Fibroblast of peridontal ligament (primary cell): ENCODE data around the gene PLD5.
"Not testable (repeated sequence)": the region's sequence is repeated elsewhere in the genome, so short reads cannot be mapped to it uniquely, and the experiment has no call there.

Source experiments
- DNase-seq: peaks from one replicate; pipeline ENCODE4 v3.0.0-alpha.2; 2010; ENCODE audit errors: extremely low read depth

Gene PLD5

DNA sequence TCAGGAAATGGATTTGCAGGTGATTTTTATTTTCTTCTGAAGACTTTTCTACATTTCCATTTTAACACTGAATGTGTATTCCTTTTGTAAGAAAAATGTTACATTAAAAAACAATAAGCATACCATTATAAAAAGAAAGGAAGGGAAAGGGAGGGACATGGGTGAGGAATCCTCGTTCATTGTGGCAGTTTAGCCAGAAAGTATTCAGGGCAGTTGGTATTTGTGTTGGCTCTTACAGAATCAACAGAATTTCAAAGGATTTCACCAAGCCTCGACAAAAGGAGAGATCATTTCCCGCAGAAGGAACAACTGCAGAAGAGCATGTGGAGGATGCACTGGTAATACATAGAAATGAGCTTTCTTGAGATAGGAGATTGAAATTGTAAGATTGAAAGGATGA lies 35.0 kb downstream of the PLD5 start:
- no peak for DNase-seq

DNA sequence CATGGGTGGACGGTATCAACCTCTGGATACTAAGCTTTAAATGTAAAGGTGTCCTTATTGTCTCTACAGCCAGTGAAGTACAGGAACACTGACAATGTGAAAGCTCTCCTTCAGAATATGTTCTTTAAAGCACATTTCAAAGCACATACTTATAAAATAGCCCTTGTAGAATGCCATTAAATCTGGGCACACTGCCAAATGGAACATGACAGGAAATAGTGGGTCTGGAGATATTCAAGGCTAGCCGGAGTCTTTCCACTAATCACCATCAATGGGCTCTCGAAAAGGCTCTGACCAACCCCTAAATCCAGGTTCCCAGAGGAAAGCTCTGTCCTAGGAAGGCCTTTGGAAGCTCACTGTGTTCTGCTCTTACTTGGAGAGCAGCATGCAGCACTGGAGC lies 46.6 kb downstream of the PLD5 start:
- no peak for DNase-seq

DNA sequence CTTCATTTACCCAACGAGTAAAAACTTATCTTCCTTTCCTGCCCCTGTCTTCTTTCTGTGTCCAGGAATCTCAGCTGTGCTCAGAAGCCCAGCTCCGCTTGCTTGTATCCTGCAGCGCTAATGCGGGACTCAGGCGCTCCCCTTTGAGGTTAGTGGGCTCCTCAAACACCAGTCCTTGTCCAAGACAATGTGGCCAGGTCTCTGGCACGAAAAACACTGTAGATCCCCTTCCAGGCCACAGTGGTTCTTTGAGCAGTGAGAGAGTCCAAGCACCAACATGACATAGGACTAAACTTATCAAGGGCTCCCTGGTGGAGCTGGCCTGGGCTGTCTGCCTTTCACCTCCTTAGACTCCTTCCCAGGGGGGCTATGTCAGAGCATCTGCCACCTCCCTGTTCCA lies 53.7 kb downstream of the PLD5 start:
- DNase-seq: no peak

DNA sequence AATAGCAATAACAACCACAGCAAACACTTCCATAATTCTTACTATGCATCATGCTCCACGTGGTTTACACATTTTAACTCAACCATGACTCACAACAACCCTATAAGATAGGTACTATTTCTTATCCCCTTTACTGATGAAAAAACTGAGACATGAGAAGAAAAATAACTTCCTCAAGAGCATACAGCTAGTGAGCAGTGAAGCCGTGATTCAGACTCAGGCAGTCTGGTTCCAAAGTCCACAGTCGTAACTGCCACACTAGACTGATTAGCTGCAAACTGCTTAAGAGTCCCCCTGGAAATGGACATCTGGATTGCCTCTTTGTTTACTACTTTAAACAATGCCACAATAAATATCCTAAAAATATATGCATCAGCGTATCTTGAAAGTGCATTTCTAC lies 55.7 kb downstream of the PLD5 start:
- no peak for DNase-seq

DNA sequence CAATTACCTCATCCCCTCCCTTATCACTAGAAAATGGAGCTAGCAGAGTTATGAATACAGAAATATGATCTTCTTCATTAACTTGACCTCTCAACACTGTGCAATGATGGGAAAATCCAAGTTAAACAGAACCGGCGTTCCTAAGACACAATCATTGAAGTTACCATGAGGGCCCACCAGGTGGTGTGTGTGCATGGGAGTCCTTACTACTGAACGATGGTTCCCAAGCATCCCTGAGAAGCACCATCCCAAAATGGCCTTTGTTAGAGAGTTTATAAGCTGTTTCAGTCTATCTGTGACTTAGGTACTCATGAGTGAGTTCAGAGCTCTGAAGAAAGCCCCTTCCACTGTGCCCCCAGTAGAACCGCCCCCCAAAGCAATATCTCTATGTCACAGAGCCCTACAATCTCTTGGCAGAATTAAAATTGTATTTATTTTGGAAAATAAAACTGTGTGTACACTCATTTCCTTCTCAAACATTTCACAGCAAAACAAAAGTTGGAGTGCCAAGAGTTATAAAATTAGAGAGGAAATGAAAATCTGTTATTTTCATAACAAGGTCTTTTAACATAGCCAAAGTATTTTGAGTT lies 56.8 kb downstream of the PLD5 start:
- peak; percentile 51 for DNase-seq

DNA sequence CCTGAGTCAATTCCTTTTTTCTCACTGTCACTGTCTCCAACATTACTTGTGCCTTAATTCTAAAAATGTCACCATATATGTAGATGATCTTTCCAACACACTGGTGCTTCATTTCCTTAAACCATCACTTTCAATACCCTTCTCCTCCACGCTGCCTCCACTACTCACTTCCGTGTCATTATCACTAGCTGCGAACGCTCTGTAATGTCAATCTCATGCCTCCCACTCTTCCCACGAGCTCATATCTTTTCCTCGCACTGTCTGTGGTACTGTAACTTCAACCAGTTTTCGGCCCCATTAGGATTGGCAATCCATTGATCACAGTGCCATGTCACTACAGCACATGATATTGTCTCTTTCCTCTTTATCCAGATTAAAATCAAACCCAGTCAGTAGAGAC lies 61.6 kb downstream of the PLD5 start:
- no peak for DNase-seq

DNA sequence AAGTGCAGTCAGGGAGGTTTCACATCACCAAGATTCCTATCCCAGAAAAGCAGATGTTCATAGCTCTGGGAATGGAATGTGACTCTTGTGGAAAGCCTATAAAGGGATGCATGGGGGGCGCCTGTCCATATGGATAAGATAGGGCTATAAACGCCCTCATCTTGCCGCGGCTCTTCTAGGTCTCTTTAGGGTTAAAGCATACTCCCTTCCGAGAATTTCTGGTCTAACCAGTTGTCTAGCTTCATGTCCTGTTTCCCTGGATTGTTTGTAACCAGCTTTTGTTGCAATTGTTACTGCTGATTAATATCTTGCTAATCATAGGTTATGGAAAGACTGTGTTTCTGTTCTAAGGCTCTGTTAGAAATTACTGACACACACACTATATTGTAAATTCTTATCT lies 64.8 kb downstream of the PLD5 start:
- not testable (repeated sequence) for DNase-seq

DNA sequence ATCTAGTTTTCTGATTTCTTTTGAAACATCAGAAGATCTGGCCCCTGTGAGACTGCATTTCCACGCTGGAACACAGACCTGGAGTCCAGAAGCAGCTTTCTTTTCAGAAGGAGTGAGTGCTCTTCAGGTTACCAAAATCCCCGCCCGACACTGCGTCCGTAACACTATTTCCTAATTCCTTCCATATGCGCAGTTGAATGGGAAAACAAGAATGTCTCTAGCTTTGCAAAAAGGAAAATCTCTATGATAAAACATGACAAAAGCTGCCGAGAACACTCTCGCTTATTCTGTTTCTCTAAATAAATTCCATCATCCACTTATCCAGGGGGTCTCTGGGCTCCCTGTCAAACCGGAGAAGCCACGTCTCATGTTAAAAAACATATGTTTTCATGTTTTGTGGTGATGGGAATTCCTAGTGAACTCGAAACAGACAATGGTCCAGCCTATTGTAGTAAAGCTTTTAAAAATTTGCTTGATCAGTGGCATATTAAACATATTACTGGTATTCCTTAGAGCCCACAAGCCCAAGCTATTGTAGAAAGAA lies 67.7 kb downstream of the PLD5 start:
- no peak for DNase-seq

DNA sequence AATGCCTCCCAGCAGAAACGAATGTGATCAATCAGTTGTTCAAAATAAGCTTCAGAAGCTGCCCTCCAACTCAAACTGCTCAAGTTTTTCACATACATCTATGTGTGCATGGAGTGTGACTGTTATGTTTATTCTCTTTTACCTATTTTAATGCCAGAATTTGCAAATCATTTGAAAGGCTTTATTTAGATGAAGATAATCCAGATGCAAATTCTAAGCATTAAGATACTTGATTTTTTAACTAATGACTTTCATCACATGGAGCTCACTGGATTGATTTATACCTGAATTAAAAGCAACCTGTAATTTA lies 69.5 kb downstream of the PLD5 start:
- DNase-seq: no peak

DNA sequence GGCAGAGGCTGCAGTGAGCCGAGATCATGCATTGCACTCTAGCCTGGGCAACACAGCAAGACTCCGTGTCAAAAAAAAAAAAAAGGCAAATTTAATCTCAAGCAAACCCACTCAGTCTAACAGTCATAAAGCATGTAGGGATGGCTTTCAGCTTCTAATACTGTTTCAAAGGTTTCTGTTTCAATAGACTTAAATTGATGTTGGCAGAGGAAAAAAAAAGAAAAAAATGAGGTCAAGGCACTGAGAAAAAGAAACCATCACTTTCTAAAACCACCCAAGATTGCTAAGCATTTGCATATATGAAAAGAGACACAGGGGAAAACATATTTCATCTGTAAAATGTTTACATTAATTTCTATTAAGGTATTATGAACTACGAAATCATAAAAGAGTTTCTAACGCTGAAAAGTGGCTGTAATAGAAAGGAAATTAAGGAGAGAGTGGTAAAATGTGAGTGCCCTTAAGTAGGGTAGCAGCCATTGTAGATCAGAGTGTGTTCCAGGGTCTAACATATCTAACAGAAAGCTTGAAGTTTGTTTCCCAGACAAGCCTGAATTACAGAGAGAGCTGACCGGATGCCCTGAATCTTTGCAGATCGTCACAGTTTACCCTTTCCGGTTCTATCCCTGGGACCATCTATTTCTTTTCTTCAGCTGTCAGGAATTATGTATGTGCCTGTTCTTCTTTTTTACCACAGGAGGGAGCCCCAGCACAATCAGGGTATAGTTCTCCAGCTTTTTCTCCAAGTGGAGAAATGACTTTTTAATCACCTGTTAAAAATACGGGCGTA lies 70.0 kb downstream of the PLD5 start:
- peak; percentile 52 for DNase-seq

DNA sequence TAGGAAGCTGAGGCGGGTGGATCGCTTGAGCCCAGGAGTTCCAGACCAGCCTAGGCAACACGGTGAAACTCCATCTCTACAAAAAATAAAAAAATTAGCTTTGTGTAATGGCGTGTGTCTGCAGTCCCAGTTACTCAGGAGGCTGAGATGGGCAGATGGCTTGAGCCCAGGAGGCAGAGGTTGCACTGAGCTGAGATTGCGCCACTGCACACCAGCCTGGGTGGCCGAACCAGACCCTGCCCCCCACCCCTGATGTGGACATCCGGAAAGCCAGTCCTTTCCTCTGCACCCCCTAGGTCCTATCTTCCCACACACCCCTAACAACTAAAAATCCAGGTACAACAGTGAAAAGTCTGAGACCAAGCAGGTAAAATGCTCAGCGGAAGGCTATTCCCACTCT lies 71.9 kb downstream of the PLD5 start:
- DNase-seq: no peak

DNA sequence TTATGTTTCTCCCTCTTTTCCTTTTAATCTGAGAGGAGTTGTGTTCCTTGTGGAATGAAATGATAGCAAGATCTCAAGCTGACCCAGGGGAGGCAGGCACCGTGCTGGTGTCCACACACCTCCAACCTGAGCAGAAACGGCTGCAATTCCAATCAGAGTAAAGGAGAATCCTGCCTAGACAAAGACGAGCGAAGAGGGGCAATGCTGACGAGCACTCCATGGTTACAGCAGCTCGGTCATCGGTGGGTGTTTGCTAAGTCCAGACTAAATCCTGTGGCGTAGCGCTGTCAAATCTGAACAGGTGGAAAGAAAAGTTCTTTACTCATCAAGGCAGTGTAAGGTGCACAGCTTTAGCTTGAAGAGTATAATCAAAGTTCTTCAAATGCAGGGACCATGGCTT lies 74.8 kb downstream of the PLD5 start:
- no peak for DNase-seq

DNA sequence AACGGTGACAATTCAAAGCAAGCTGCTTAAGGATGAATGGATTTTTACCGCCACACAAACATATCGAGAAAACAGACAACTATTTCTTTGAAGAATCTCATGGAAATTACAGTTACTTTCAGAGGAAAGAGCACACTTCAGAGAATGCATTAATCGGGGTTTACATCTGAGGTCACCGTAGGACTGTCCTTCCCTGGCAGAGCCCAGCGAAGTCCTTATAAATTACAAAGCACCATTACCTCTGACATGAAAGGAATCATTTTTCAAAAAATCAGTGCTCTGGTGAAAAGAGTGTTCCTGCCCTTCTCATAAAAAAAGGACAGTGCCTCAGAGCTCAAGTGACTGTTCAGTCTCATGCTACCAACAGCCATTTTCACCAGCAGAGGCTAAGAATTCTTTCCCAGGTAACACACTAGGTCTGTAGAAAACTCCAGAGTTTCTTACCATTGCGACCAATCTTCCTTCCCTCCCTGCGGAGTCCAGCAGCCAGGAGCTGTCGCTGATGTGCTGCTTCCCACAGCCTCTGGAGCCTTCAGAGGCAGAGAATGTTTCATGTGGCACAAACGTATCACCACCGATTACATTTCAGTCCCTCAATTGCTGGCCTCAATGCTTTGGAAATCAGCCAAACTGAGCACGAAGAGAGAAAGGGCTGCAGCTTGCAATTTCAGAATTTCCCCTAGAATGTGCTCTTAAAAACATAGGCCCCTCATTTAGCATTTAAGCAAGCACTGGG lies 75.4 kb downstream of the PLD5 start:
- DNase-seq: no peak

DNA sequence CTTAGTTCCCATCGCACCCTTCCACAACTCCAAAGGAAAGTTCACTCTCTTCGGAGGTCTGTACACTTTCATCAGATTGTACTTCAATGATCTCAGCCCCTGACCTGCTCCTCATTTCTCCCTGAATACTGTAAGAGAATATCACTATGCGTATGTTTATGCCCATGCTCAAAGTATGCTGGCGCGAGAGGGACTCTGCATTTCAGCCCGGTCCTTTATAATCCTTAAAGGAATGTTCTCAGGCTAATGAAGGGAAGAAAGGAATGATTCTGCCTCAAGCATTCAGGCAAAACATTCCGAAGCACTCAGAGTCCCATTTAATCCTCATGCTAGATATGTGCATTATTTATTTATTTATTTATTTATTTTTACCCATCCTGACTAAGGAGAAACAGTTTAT lies 76.8 kb downstream of the PLD5 start:
- no peak for DNase-seq

DNA sequence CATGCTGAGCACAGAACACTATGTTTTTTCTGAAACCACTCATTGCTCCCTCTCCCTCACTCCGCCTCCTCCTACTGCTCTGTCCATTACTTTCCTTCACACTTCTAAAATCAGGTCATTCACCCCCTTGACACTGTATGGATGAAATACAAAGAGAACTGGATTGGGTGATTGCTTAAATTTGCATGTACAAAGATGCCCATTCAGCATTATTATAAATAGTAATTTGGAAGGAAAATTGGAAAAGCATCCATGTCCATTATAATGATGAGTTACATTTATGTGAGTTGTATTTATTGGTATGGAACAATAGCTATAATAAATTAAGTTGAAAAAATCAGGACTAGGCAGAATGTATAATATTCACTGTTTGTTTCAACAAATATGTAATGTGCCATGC lies 83.7 kb downstream of the PLD5 start:
- DNase-seq: no peak

DNA sequence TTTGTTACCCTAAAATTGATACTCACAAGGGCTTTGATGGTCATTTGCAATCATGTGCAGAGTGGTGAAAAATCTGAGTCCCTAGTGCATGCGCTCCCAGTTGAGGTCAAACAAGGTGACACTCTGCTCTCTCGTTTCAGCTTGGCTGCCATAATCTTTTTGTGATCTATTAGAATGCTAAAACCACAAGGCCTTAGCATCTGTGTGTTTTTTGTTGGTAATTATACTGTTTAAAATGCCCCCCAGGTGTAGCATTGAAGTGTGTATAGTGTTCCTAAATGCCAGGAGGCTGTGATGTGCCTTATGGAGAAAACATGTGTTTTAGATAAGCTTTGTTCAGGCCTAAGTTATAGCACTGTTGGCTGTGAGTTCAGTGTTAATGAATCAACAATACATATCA lies 89.3 kb downstream of the PLD5 start:
- no peak for DNase-seq

DNA sequence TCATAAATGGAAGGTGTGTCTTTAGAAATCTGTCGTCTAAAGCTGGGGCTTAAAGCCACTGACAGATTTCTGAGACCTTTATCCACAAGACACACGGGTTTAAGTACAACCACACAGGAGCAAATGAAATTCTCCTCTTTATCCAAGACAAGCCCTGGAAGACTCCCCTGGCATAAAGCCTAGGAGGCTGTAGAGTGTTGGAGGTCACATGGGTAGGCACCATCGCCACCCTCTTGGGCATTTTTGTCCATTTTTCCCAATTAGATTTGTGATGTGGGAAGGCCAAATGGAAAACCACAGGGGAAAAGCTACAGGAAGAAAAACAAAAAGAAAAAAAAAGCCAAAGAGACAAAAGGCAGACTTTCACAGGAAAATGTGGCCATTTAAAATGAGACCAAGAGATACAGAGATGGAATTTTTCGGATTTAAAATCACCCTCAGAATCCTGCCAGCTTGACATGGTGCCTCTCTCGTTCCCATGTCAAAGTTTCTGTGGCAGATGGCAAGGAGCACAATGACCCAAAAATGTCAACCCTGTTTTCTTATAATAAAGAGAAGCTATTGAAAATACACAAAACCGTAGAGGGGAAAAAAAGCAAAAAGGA lies 91.9 kb downstream of the PLD5 start:
- DNase-seq: no peak

DNA sequence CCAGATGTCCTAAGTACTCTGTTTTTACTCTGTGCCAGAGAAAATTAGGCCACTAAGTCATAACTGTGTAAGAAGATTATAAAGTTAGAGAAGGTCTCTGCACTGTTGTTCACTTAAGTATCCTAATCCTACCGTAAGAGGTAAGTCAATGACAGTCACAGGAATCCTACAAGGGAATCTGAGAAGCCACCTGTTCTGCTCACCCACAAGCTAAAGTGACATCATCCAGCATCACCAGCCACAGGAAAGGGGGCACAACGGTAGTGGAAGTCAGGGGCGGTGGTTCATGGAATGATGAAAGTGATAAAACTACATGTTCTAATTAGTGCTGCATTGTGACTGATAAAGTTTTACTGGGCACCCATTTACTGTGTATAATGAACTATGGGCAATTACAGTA lies 92.7 kb downstream of the PLD5 start:
- DNase-seq: no peak

DNA sequence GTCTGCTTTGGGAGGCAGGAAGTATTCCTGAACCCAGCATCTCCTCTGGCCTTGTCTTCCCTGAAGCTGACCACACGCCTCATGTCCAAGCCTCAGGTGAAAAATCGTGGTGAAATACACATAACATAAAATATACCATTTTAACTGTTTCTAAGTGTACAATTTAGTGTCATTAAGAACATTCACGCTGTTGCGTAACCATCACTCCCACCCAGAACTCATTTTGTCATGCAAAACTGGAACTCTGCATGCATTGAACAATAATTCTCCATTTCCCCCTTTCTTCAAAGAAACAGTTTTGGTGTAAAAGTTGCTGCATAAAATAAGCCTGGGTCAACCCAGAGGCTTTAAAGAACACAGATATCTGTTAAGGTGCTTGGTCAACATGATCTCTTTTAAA lies 93.5 kb downstream of the PLD5 start:
- DNase-seq: no peak

DNA sequence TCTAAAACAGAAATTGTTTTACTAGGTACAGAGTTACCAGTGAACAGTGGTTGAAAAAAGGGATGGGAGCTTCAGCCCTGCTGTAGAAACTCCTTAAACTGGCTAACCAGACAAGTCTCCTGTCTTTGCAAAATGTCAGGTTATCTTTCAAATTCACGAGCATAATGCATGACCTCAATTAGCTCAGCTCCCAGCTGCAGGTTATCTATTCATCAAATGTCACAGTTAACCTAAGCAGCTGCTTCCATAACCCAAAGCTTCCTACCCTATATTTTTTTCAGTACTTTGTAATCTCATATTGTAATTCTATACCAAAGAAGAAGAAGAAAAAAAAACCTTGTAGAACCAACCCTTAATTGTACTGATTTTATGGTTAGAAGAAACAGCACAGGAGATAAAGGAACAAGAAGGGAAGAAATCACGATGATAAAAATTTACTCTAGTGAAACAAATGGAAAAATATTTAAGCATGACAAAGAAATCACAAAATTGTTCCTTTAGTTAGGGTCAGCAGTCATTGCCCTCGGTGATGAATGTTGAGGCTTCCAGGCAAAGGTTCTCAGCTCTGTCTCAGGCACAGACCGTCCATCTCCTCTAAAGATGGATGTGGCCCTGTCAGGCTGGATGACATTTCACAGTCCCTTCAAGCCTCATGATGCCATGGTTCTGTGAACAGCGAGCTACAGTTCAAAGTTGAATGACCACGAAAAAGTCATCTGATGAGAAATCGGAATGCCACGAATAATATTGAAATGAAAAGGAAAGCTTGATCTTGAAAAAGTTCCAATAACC lies 95.9 kb downstream of the PLD5 start:
- no peak for DNase-seq

DNA sequence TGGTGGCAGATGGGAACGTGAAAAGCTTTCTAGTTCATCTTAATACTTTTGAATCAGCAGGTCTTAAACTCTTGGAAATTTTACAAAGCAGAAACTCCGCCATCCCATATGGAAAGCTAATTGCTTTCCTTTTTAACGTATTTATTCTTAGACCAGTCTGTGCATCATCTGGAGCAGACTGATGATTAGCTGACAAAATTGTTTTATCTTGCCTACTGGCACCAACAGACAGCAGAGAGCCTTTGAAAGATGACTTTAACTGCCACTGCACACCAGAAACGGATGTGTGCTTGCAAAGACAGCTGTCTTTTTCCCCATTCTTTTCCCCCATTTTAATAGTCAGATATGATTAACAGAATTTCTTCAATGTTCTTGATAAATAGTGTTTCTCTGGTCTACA lies 97.0 kb downstream of the PLD5 start:
- DNase-seq: no peak
